ENCODE results near the gene CRELD1.

DNA sequence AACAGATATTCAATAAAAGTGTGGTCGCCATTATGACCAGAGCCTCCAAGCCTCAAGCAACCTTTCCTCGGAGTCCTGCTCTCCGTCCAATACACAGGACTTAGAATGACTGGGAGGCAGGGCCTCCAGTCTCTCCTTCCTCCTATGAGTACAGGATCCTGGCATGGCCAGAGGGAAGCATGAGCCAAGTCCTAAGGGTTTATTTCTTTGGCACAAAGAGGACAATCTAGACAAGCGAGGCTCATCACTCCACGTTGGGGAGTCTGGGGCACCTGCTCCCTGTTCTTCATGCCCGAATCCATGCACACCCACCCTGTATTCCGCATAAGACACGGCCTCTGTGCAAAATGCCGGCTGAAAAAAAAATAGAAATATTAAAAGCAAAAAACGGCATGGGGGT lies 11.7 kb downstream of the CRELD1 start:
- TF ChIP-seq CTCF (IDR thresholded peaks at IDR 0.05; ENCODE audit: low read depth, low read length) = no peak
- TF ChIP-seq POLR2A (IDR thresholded peaks at IDR 0.05; ENCODE audit: extremely low read depth, insufficient read length) = no peak
- TF ChIP-seq, protein P1, sequence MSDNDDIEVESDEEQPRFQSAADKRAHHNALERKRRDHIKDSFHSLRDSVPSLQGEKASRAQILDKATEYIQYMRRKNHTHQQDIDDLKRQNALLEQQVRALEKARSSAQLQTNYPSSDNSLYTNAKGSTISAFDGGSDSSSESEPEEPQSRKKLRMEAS (IDR thresholded peaks at IDR 0.05; ENCODE audit: low read depth, low read length) = no peak

All from NB4 (cell line).